ENCODE measurements around the gene PWWP2A.
"Not testable (repeated sequence)": the region's sequence is repeated elsewhere in the genome, so short reads cannot be mapped to it uniquely, and the experiment has no call there.

The PWWP2A gene

GRCh38 chr5:160081495-160081894 is 37.8 kb downstream of the PWWP2A start:
- in situ Hi-C loops (cut with HindIII; ENCODE audit: low sequenced_read_pairs) = no loop called here
- DNase-seq (ENCODE audit: low read depth, low spot score) = no peak
- no peak for TF ChIP-seq CTCF (IDR thresholded peaks at IDR 0.05; ENCODE audit: low read depth, low read length)
- H3K4me3 ChIP-seq (ENCODE audit: low read depth, low read length) = no peak overlapping the region

GRCh38 chr5:160079753-160080152 is 39.5 kb downstream of the PWWP2A start:
- in situ Hi-C loops (cut with HindIII; ENCODE audit: low sequenced_read_pairs) = no loop called here
- no peak for DNase-seq (ENCODE audit: low read depth, low spot score)
- TF ChIP-seq CTCF (IDR thresholded peaks at IDR 0.05; ENCODE audit: low read depth, low read length) = no peak

GRCh38 chr5:160076997-160077396 is 42.3 kb downstream of the PWWP2A start:
- no peak for DNase-seq (ENCODE audit: low read depth, low spot score)
- no peak overlapping the region for H3K4me3 ChIP-seq (ENCODE audit: low read depth, low read length)
- in situ Hi-C loops (cut with HindIII; ENCODE audit: low sequenced_read_pairs) = no loop called here
- TF ChIP-seq CTCF (IDR thresholded peaks at IDR 0.05; ENCODE audit: low read depth, low read length) = no peak

More at GRCh38 chr5:160079753-160080152, 39.5 kb downstream of the PWWP2A start:
- no peak overlapping the region for H3K4me3 ChIP-seq (ENCODE audit: low read depth, low read length)

GRCh38 chr5:160075073-160075472 is 44.2 kb downstream of the PWWP2A start:
- TF ChIP-seq CTCF (IDR thresholded peaks at IDR 0.05; ENCODE audit: low read depth, low read length) = no peak
- DNase-seq (ENCODE audit: low read depth, low spot score) = no peak
- in situ Hi-C loops (cut with HindIII; ENCODE audit: low sequenced_read_pairs) = no loop called here
- no peak overlapping the region for H3K4me3 ChIP-seq (ENCODE audit: low read depth, low read length)

- H3K4me3 ChIP-seq (ENCODE audit: low read depth, low read length) = no peak overlapping the region
- DNase-seq (ENCODE audit: low read depth, low spot score) = no peak
- no peak for TF ChIP-seq CTCF (IDR thresholded peaks at IDR 0.05; ENCODE audit: low read depth, low read length)
- in situ Hi-C loops (cut with HindIII; ENCODE audit: low sequenced_read_pairs) = no loop called here
Measured at GRCh38 chr5:160071916-160072315, 47.3 kb downstream of the PWWP2A start.

GRCh38 chr5:160071516-160071915 is 47.7 kb downstream of the PWWP2A start:
- no peak for TF ChIP-seq CTCF (IDR thresholded peaks at IDR 0.05; ENCODE audit: low read depth, low read length)
- no peak for DNase-seq (ENCODE audit: low read depth, low spot score)
- in situ Hi-C loops (cut with HindIII; ENCODE audit: low sequenced_read_pairs) = no loop called here
- H3K4me3 ChIP-seq (ENCODE audit: low read depth, low read length) = no peak overlapping the region

- in situ Hi-C loops (cut with HindIII; ENCODE audit: low sequenced_read_pairs) = not testable (repeated sequence)
Measured at GRCh38 chr5:160069120-160069519, 50.1 kb downstream of the PWWP2A start.

More at GRCh38 chr5:160069120-160069519, 50.1 kb downstream of the PWWP2A start:
- H3K4me3 ChIP-seq (ENCODE audit: low read depth, low read length); DNase-seq (ENCODE audit: low read depth, low spot score): not testable (repeated sequence)
